Natural killer cell treated with Interleukin-12 subunit alpha and Interleukin-12 subunit beta and Interleukin-15 and Interleukin-18, amount 100 ng/mL, for 72 hours (primary cell): ENCODE measurements around the gene WDR86. TPM values are rescaled to one million over a fixed set of nuclear protein-coding genes. Genes with fewer than 3 reads are reported as not detected.

Experiments used
- ATAC-seq, 2 donors: fragments of 150-1000 bp; cut with Tn5 transposase in 1 of 2; sonication (Bioruptor Pico), chemical (Tn5 transposase) in 1 of 2; 2 replicates each; pipeline ENCODE4 v1.10.0; 2021
- DNase-seq: peaks from one replicate; pipeline ENCODE4 v3.0.0; 2022; ENCODE audit warnings: low spot score
- H3K27ac Mint-ChIP-seq, 2 donors: 1 replicate in 1 of 2; 2 replicates in 1 of 2; pipeline ENCODE4 v1.8.0; 2022; ENCODE audit warnings: mixed read lengths in 2 of 2, mild to moderate bottlenecking in 1 of 2, moderate library complexity in 1 of 2
- H3K27me3 Mint-ChIP-seq, 2 donors: 1 replicate in 1 of 2; 2 replicates in 1 of 2; pipeline ENCODE4 v1.8.0; 2022; ENCODE audit warnings: mixed read lengths in 2 of 2
- H3K36me3 Mint-ChIP-seq: one replicate; pipeline ENCODE4 v1.8.0; 2022; ENCODE audit warnings: mixed read lengths
- H3K4me1 Mint-ChIP-seq, 2 donors: 1 replicate in 1 of 2; 2 replicates in 1 of 2; pipeline ENCODE4 v1.8.0; 2022; ENCODE audit warnings: low read depth in 2 of 2, mixed read lengths in 2 of 2, mild to moderate bottlenecking in 1 of 2
- H3K4me3 Mint-ChIP-seq: one replicate; pipeline ENCODE4 v1.8.0; 2022; ENCODE audit warnings: mixed read lengths
- H3K9me3 Mint-ChIP-seq: 2 replicates; pipeline ENCODE4 v1.8.0; 2022; ENCODE audit warnings: mixed read lengths
- total RNA-seq, 2 donors: library from RNA; stranded (reverse); gene quantifications; one replicate each; pipeline ENCODE4 v1.2.3, GENCODE V29; 2022

Gene WDR86
- total RNA-seq, 2 donors from 2014 or later: not detected

- Mint-ChIP-seq H3K9me3 (no peaks in the 10 kb centered on the region), H3K4me1 (peaks cover 10 to 13% of the 10 kb centered on the region in 2 donors), H3K4me3 (no peak overlapping the region), H3K36me3 (no peaks in the 10 kb centered on the region), H3K27me3 (peaks cover 2 to 3% of the 10 kb centered on the region in 2 donors), H3K27ac (peak overlapping the region in 1 of 2 donors; percentile 31)
- DNase-seq (peak; percentile 37), ATAC-seq (no peak)
Observed at GRCh38 chr7:151428378-151429236, 18.8 kb upstream of the WDR86 start.

DNA sequence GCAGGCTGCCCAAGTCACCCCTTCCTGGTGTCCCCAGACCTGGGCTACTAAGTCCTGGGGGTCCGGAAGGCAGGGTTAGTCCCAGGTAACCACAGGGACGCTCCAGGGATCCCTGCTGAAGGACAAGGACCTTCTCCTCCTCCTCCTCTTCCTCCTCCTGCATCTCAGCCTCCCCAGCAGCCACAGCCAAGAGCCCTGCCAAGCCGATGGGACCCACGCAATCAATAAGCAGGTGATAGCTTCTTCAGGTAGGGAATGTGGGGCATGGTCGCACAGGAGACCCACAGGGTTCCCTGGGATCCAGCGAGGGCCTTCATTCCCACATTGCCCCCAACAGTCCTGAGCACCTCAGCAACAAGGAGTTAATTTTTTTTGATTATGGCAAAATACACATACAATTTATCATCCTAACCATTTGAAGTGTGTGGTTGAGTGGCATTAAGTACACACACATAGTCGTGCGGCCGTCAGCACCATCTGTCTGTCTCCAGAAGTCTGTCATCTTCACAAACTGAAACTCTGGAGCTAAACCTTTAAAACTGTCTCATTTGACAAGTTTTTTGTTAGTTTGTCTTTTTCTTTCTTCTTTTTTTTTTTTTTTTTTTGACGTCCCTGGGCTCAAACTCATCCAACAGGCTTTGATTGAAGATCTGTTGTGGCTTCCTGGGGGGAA is 18.0 kb upstream of the WDR86 start:
- H3K27ac Mint-ChIP-seq: peak overlapping the region in 1 of 2 donors; percentile 31
- DNase-seq: peak; percentile 2
- peaks cover 10 to 13% of the 10 kb centered on the region in 2 donors for H3K4me1 Mint-ChIP-seq
- no peak for ATAC-seq
- no peak overlapping the region for H3K4me3 Mint-ChIP-seq
- H3K9me3 Mint-ChIP-seq: no peaks in the 10 kb centered on the region
- H3K27me3 Mint-ChIP-seq: peaks cover 3 to 10% of the 10 kb centered on the region in 2 donors
- H3K36me3 Mint-ChIP-seq: no peaks in the 10 kb centered on the region

GRCh38 chr7:151426904-151427704 is 17.3 kb upstream of the WDR86 start:
- peak in 1 of 2 donors; percentile 13 for ATAC-seq
- Mint-ChIP-seq H3K27me3 (peaks cover 4 to 17% of the 10 kb centered on the region in 2 donors), H3K9me3 (no peaks in the 10 kb centered on the region), H3K27ac (no peak overlapping the region), H3K36me3 (no peaks in the 10 kb centered on the region), H3K4me1 (peaks cover 10 to 13% of the 10 kb centered on the region in 2 donors), H3K4me3 (no peak overlapping the region)
- DNase-seq: peak; percentile 37

GRCh38 chr7:151426441-151426903 is 16.6 kb upstream of the WDR86 start:
- DNase-seq (no peak), ATAC-seq (no peak)
- Mint-ChIP-seq H3K27ac (no peak overlapping the region), H3K4me1 (peaks cover 10 to 13% of the 10 kb centered on the region in 2 donors), H3K9me3 (no peaks in the 10 kb centered on the region), H3K27me3 (peaks cover 6 to 22% of the 10 kb centered on the region in 2 donors), H3K4me3 (no peak overlapping the region), H3K36me3 (no peaks in the 10 kb centered on the region)

GRCh38 chr7:151425670-151426440 is 16.0 kb upstream of the WDR86 start:
- H3K4me3 Mint-ChIP-seq: no peak overlapping the region
- no peaks in the 10 kb centered on the region for H3K9me3 Mint-ChIP-seq
- H3K27ac Mint-ChIP-seq: no peak overlapping the region
- no peak for DNase-seq
- no peaks in the 10 kb centered on the region for H3K36me3 Mint-ChIP-seq
- H3K27me3 Mint-ChIP-seq: peaks cover 6 to 22% of the 10 kb centered on the region in 2 donors
- no peak for ATAC-seq
- H3K4me1 Mint-ChIP-seq: peaks cover 10 to 13% of the 10 kb centered on the region in 2 donors

DNA sequence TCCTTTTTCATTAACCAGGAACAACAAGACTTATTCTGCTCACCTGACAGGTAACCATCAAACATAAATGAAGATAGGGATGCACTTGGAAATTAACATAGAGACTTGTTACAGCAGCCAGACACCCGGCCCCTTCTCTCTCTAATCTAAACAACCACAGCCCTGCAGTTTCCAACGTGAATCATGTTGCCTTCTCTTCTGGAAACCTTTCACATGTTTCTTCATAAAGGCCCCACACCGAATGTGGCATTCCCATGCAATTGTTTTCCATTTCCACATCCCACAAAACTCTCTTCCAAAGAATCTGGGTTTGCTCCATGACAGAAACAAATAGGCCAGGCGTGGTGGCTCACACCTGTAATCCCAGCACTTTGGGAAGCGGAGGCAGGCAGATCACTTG is 15.0 kb upstream of the WDR86 start:
- peaks cover 10 to 27% of the 10 kb centered on the region in 2 donors for H3K27me3 Mint-ChIP-seq
- no peak overlapping the region for H3K27ac Mint-ChIP-seq
- ATAC-seq: no peak
- H3K9me3 Mint-ChIP-seq: no peaks in the 10 kb centered on the region
- DNase-seq: no peak
- no peaks in the 10 kb centered on the region for H3K36me3 Mint-ChIP-seq
- H3K4me3 Mint-ChIP-seq: no peak overlapping the region
- peaks cover 4 to 6% of the 10 kb centered on the region in 2 donors for H3K4me1 Mint-ChIP-seq

DNA sequence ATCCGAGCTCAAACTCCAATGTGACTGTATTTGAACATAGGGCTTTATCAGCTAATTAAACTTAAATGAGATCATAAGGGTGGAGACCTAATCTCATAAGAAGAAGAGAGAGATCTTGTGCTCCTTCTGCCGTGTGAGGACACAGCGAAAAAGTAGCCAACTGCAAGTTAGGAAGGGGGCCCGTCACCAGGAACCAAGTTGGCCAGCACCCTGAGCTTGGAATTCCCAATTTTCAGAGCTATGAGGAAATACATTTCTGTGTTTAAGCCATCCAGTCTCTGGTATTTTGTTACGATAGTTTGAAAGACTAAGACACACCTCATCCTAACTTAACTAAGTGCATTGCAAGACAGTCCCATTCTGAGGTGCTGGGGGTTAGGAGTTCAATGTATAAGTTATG is 14.1 kb upstream of the WDR86 start:
- DNase-seq: no peak
- Mint-ChIP-seq H3K4me3 (no peak overlapping the region), H3K9me3 (no peaks in the 10 kb centered on the region), H3K27ac (no peak overlapping the region), H3K4me1 (no peaks in the 10 kb centered on the region), H3K27me3 (peaks cover 10 to 27% of the 10 kb centered on the region in 2 donors), H3K36me3 (no peaks in the 10 kb centered on the region)
- no peak for ATAC-seq

- H3K36me3 Mint-ChIP-seq: peaks cover 2% of the 10 kb centered on the region
- ATAC-seq: no peak
- peaks cover 12 to 27% of the 10 kb centered on the region in 2 donors for H3K27me3 Mint-ChIP-seq
- H3K9me3 Mint-ChIP-seq: no peaks in the 10 kb centered on the region
- H3K4me1 Mint-ChIP-seq: no peaks in the 10 kb centered on the region
- DNase-seq: no peak
- no peak overlapping the region for H3K27ac Mint-ChIP-seq
- no peak overlapping the region for H3K4me3 Mint-ChIP-seq
Observed at GRCh38 chr7:151423226-151423625, 13.4 kb upstream of the WDR86 start.

DNA sequence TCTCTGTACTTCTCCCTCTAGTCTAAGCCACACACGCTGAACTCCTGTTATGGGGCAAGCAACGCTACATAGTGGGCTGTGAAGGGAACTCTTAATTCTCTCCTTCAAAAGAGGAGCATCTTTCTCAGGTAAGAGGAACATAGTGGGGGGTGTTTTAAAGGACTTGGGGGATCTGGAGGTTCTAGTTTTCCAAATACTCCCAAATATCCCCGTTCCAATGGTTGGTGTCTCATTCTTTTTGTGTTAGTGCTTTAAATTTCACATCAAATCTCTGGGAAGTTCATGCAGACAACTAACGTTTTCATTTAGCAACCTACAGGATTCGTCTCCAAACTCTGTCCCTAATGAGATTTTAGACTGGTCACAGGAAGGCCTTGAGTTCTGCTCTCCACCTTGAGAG is 12.4 kb upstream of the WDR86 start:
- H3K27ac Mint-ChIP-seq: no peak overlapping the region
- no peaks in the 10 kb centered on the region for H3K4me1 Mint-ChIP-seq

GRCh38 chr7:151420144-151420543 is 10.3 kb upstream of the WDR86 start:
- Mint-ChIP-seq H3K27ac (no peak overlapping the region), H3K4me3 (no peak overlapping the region), H3K9me3 (no peaks in the 10 kb centered on the region), H3K4me1 (peaks cover 3 to 6% of the 10 kb centered on the region in 2 donors), H3K27me3 (peaks cover 22 to 37% of the 10 kb centered on the region in 2 donors), H3K36me3 (peaks cover 6% of the 10 kb centered on the region)
- ATAC-seq (no peak), DNase-seq (no peak)

More for the DNA sequence above, 12.4 kb upstream of the WDR86 start:
- ATAC-seq (no peak), DNase-seq (no peak)
- peaks cover 6% of the 10 kb centered on the region for H3K36me3 Mint-ChIP-seq
- H3K9me3 Mint-ChIP-seq: no peaks in the 10 kb centered on the region
- no peak overlapping the region for H3K4me3 Mint-ChIP-seq
- peaks cover 17 to 30% of the 10 kb centered on the region in 2 donors for H3K27me3 Mint-ChIP-seq

DNA sequence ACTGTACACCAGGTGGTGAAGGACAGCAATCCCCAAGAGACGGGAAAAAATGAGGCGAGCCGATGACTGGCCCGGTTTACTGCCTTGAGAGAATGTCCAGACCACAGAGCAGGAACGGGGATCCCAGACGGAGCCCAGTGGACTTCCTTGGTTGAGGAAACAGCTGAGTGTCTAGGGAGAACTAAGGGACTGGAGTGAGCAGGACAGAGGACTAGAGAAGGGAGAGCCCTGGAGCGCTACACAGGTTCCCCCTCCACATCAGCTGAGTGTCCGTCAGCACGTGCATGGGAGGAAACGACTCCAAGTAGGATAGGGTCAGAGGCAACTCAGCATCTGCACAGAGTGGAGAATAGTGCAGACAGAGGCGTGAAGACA is 7.1 kb upstream of the WDR86 start:
- H3K9me3 Mint-ChIP-seq: no peaks in the 10 kb centered on the region
- no peak for ATAC-seq
- peaks cover 7 to 11% of the 10 kb centered on the region in 2 donors for H3K4me1 Mint-ChIP-seq
- peak overlapping the region in 1 of 2 donors; percentile 56 for H3K27ac Mint-ChIP-seq
- peak; percentile 18 for DNase-seq
- no peak overlapping the region for H3K4me3 Mint-ChIP-seq
- peaks cover 37 to 40% of the 10 kb centered on the region in 2 donors for H3K27me3 Mint-ChIP-seq
- H3K36me3 Mint-ChIP-seq: peaks cover 6% of the 10 kb centered on the region

DNA sequence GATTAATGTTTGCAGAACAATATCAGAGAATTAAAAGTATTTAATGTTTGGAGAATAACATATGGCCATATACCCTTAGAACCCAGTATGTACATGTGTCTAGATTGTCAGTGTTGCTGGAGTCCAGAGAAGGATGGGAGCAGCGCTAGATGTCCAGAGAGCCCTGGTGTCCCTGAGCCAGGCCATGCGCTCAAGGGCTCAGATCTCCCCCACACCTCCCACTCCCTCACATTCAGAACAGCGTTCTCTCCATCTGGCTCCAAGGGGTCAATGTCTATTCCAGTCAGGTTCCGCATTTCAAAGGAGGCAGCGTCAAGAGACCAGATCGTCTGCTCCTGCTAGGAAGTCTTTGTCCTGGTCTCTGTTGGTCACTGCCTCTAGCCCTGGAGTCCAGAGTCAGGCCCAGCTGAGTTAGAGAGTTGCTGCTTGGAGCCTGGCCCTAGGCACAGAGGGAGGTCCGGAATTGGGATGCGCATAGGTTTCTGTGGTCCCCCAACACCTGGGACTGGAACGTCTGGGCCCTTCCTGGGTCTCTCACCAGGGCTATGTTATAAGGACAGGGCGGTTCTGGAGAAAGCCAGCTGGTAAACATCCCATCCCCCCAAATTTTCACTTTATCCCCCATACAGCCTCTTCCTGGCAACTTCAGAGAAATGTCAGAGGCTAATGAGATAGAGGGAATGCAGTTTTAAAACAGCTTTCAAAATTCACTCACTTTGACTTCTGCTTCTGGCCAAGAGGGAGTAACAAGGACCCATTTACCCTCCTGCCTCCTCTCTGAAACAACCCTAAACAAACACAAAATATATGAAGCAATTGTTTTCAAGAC is 6.5 kb upstream of the WDR86 start:
- Mint-ChIP-seq H3K36me3 (peaks cover 6% of the 10 kb centered on the region), H3K27ac (peak overlapping the region in 1 of 2 donors; percentile 56), H3K4me3 (no peak overlapping the region), H3K9me3 (no peaks in the 10 kb centered on the region), H3K4me1 (peaks cover 7 to 11% of the 10 kb centered on the region in 2 donors), H3K27me3 (peaks cover 39 to 43% of the 10 kb centered on the region in 2 donors)
- no peak for ATAC-seq
- DNase-seq: no peak
